ENCODE data around the gene NT5C. TPM values are rescaled to one million over a fixed set of nuclear protein-coding genes. Genes with fewer than 3 reads are reported as not detected.

NT5C gene
- total RNA-seq, 3 donors from 2014 or later = 79.6 to 106 (median 91.4) TPM

- TF ChIP-seq POLR2AphosphoS5 (IDR thresholded peaks at IDR 0.05) = no peak
- no peak for TF ChIP-seq POLR2A (IDR thresholded peaks at IDR 0.05)
- TF ChIP-seq CTCF (IDR thresholded peaks at IDR 0.05) = no peak
- no peaks in the 10 kb centered on the region for H3K27me3 ChIP-seq
- H3K36me3 ChIP-seq = no peaks in the 10 kb centered on the region
- no peaks in the 10 kb centered on the region for H3K9me3 ChIP-seq
- no peak overlapping the region for H3K27ac ChIP-seq
- DNase-seq (ENCODE audit: low spot score in 2 of 2) = no peak
- no peaks in the 10 kb centered on the region for H3K4me1 ChIP-seq
- intact Hi-C loops (cut with DNase I; ENCODE audit: low total_unique reads) = no loop called here
- no peak overlapping the region for H3K4me3 ChIP-seq
These were observed 27.7 kb downstream of the NT5C start for GRCh38 chr17:75103601-75104554.

- Histone ChIP-seq H3K4me1 (no peaks in the 10 kb centered on the region), H3K4me3 (no peak overlapping the region), H3K27me3 (no peaks in the 10 kb centered on the region), H3K9me3 (no peaks in the 10 kb centered on the region), H3K36me3 (no peaks in the 10 kb centered on the region), H3K27ac (no peak overlapping the region)
- intact Hi-C loops (cut with DNase I; ENCODE audit: low total_unique reads) = no loop called here
- DNase-seq (ENCODE audit: low spot score in 2 of 2) = no peak
- no peak for TF ChIP-seq POLR2A (IDR thresholded peaks at IDR 0.05)
- TF ChIP-seq CTCF (IDR thresholded peaks at IDR 0.05) = no peak
- no peak for TF ChIP-seq POLR2AphosphoS5 (IDR thresholded peaks at IDR 0.05)
These were observed 29.1 kb downstream of the NT5C start for GRCh38 chr17:75102385-75102821.

- no peaks in the 10 kb centered on the region for H3K4me1 ChIP-seq
- intact Hi-C loops (cut with DNase I; ENCODE audit: low total_unique reads) = no loop called here
These were observed 31.5 kb downstream of the NT5C start for GRCh38 chr17:75099881-75100595.

GRCh38 chr17:75098861-75099260, 32.7 kb downstream of the NT5C start:
- intact Hi-C loops (cut with DNase I; ENCODE audit: low total_unique reads) = no loop called here
- Histone ChIP-seq H3K9me3 (no peaks in the 10 kb centered on the region), H3K36me3 (no peaks in the 10 kb centered on the region), H3K4me3 (no peak overlapping the region), H3K27ac (no peak overlapping the region), H3K27me3 (no peaks in the 10 kb centered on the region), H3K4me1 (peaks cover 3 to 5% of the 10 kb centered on the region in 2 donors)
- DNase-seq (ENCODE audit: low spot score in 2 of 2) = no peak
- TF ChIP-seq CTCF (IDR thresholded peaks at IDR 0.05) = no peak

More at GRCh38 chr17:75099881-75100595, 31.5 kb downstream of the NT5C start:
- Histone ChIP-seq H3K36me3 (no peaks in the 10 kb centered on the region), H3K27ac (no peak overlapping the region), H3K9me3 (no peaks in the 10 kb centered on the region), H3K27me3 (no peaks in the 10 kb centered on the region), H3K4me3 (no peak overlapping the region)
- DNase-seq (ENCODE audit: low spot score in 2 of 2) = no peak
- TF ChIP-seq CTCF (IDR thresholded peaks at IDR 0.05) (no peak), POLR2AphosphoS5 (IDR thresholded peaks at IDR 0.05) (no peak)

GRCh38 chr17:75097865-75098264, 33.7 kb downstream of the NT5C start:
- DNase-seq (ENCODE audit: low spot score in 2 of 2) = no peak
- H3K27me3 ChIP-seq = no peaks in the 10 kb centered on the region
- H3K4me1 ChIP-seq = peaks cover 13% of the 10 kb centered on the region in 2 donors
- H3K4me3 ChIP-seq = no peak overlapping the region
- intact Hi-C loops (cut with DNase I; ENCODE audit: low total_unique reads) = no loop called here
- TF ChIP-seq POLR2AphosphoS5 (IDR thresholded peaks at IDR 0.05) (no peak), POLR2A (IDR thresholded peaks at IDR 0.05) (no peak), CTCF (IDR thresholded peaks at IDR 0.05) (no peak)
- no peaks in the 10 kb centered on the region for H3K9me3 ChIP-seq
- no peaks in the 10 kb centered on the region for H3K36me3 ChIP-seq
- H3K27ac ChIP-seq = no peak overlapping the region
